Stimulated activated naive CD8-positive, alpha-beta T cell treated with anti-CD3 and anti-CD28 coated beads, Interleukin-15, amount 100 ng/mL, for 72 hours (primary cell): ENCODE data around the gene OR2V1.
"Not testable (repeated sequence)": the region's sequence is repeated elsewhere in the genome, so short reads cannot be mapped to it uniquely, and the experiment has no call there.

Experiments
- ATAC-seq: fragments of 150-1000 bp; cut with Tn5 transposase; 2 replicates; pipeline ENCODE4 v1.10.0; 2021; ENCODE audit warnings: mild to moderate bottlenecking, moderate library complexity
- DNase-seq, 2 donors: peaks; one replicate each; pipeline ENCODE4 v3.0.0; 2021 to 2022
- H3K27ac Mint-ChIP-seq, 2 donors: one replicate each; pipeline ENCODE4 v1.8.0; 2022; ENCODE audit warnings: mild to moderate bottlenecking in 2 of 2, mixed read lengths in 2 of 2, moderate library complexity in 2 of 2
- H3K27me3 Mint-ChIP-seq: one replicate; pipeline ENCODE4 v1.8.0; 2022; ENCODE audit warnings: mixed read lengths
- H3K4me1 Mint-ChIP-seq: one replicate; pipeline ENCODE4 v1.8.0; 2022; ENCODE audit warnings: mild to moderate bottlenecking, mixed read lengths
- H3K4me3 Mint-ChIP-seq, 2 donors: one replicate each; pipeline ENCODE4 v1.8.0; 2022; ENCODE audit warnings: mild to moderate bottlenecking in 2 of 2, mixed read lengths in 2 of 2, moderate library complexity in 1 of 2
- H3K9me3 Mint-ChIP-seq, 2 donors: one replicate each; pipeline ENCODE4 v1.8.0; 2022; ENCODE audit warnings: mixed read lengths in 2 of 2

Gene OR2V1

DNA sequence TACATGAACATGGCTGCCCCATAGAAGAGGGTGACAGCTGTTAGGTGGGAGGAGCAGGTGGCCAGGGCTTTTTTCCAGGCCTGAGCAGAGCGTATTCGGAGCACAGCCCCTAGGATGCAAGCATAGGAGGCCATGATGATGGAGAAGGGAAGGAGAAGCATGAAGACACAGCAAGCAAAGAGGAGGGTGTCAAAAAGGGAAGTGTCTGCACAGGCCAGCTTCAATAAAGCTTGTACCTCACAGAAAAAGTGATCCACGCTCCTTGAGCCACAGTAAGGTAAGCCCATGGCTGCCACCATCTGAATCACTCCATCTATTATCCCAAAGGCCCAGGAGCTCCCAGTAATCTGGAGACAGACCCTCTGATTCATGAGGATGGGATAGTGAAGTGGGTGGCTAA is 6.4 kb downstream of the OR2V1 start:
- Mint-ChIP-seq H3K4me3 (no peak overlapping the region), H3K27me3 (peaks cover 83% of the 10 kb centered on the region), H3K27ac (no peak overlapping the region), H3K4me1 (no peaks in the 10 kb centered on the region), H3K9me3 (peaks cover 7 to 8% of the 10 kb centered on the region in 2 donors)
- ATAC-seq (no peak), DNase-seq (no peak)

DNA sequence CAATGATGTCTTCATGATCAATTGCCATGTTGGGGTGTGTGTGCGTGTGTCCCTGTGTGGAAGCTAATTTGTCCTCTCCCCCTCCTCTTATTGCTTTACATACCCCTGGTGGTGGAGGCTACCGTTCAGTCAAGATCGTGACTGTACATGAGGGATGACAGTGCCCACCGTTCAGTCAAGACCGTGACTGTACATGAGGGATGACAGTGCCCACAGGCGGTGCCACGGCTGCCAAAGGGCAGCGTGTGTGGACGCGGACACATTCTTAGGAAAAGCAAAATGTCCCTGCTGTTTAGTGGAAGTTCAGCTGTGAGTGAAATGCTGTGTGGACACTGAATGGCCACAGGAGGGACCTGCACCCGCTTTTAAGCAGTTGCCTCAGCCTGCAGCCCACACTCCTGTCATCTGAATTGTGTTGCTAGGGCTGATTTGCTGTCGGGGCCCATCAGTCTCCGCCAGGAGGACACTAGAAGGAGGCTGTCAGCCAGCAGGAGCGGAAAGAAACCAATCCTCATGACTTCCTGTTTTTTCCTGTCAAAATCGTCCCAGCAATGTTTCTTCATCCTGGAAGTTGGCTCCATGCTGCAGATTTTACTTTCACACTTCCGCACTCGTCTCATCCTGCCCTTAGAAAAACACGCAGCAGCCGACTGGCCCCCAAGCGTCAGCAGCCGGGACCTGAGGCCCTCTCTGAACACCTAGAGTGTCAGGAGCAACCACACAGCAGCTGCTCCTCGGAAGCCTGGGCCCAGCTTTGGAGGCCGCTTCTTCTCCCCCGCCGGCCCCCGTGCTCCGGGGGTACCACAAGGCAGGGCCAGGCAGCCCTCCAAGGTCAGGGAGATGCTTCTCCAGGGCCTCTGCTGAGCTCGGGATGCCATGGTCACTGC is 9.1 kb downstream of the OR2V1 start:
- DNase-seq (no peak), ATAC-seq (no peak)
- Mint-ChIP-seq H3K4me1 (no peaks in the 10 kb centered on the region), H3K4me3 (no peak overlapping the region), H3K27ac (no peak overlapping the region), H3K27me3 (peaks cover 88% of the 10 kb centered on the region), H3K9me3 (peaks cover 7 to 8% of the 10 kb centered on the region in 2 donors)

DNA sequence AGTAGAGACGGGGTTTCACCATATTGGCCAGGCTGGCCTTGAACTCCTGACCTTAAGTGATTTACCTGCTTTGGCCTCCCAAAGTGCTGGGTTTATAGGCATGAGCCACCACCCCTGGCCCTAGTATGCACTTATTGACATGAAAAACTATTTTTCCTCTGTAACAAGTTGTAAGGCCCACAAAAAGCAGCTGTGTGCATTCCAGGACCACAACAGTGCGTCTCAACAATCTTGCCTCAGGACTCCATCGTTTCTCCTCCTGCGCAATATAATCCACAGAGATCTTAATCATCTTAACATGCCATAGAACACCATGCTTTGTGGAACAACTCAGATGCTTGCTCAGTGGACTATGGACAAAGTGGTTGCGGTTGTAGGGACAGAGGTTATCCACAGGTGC is 10.2 kb downstream of the OR2V1 start:
- peaks cover 7 to 8% of the 10 kb centered on the region in 2 donors for H3K9me3 Mint-ChIP-seq
- ATAC-seq (no peak), DNase-seq (no peak)
- peaks cover under 1% of the 10 kb centered on the region for H3K4me1 Mint-ChIP-seq
- H3K27ac Mint-ChIP-seq = no peak overlapping the region
- peaks cover 87% of the 10 kb centered on the region for H3K27me3 Mint-ChIP-seq
- H3K4me3 Mint-ChIP-seq = no peak overlapping the region

DNA sequence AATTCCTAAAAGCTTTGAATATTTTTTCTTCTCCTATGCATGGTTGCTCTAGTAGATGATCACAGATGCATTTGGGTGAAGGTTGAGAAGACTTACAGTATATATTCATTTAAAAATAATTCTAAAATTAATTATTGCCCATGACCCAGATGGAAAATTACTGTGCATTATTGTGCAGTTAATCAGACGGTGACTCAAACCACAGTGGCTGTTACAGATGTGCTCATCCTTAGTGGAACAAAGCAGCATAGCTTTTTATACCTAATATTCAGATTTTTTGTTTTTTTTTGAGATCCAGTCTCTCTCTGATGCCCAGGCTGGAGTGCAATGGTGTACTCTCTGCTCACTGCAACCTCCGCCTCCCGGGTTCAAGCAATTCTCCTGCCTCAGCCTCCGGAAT is 10.7 kb downstream of the OR2V1 start:
- Mint-ChIP-seq H3K27me3 (peaks cover 89% of the 10 kb centered on the region), H3K27ac (no peak overlapping the region), H3K9me3 (peaks cover 7 to 8% of the 10 kb centered on the region in 2 donors), H3K4me1 (peaks cover 5% of the 10 kb centered on the region), H3K4me3 (no peak overlapping the region)
- DNase-seq (no peak), ATAC-seq (no peak)

DNA sequence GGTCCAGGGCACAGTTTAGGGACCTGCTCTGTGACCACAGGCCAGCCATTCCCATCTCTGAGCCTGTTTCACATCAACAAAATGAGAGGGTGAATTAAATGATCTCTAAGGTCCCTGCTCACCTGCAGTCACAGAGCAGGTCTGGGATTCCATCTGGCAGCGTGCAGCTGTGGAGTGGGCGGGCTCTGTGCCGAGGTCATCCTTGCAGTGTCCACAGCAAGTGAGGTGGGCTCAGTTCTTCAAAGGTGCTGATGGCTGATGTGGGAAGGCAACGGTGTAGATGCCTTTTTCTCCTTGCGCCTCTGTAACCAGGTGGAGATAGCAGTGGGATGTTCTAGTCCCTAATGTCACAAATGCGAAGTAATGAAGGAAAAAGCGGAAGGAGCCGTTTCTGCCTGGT is 11.9 kb downstream of the OR2V1 start:
- peaks cover 89% of the 10 kb centered on the region for H3K27me3 Mint-ChIP-seq

DNA sequence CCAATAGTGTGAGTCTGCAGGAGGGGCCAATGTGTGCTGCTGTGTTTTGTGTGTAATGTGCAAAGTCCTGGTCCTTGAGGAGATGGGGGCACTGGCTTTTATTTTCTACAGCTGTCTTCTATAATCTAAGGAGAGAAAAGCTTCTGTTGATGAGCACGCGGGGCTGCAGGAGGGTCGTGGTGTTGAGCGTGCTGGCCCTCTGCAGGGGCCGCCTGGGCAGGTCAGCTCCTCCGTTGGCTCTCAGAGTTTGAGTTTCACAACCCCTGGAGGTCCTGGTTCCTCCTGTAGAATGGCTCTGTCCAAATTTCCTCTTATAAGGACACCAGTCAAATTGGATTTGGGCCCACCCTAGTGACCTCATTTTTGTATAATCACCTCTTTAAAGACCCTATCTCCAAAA is 12.6 kb downstream of the OR2V1 start:
- peaks cover 16% of the 10 kb centered on the region for H3K4me1 Mint-ChIP-seq
- H3K4me3 Mint-ChIP-seq = no peak overlapping the region
- DNase-seq (no peak), ATAC-seq (no peak)
- peaks cover 0 to 7% of the 10 kb centered on the region in 2 donors for H3K9me3 Mint-ChIP-seq
- no peak overlapping the region for H3K27ac Mint-ChIP-seq
- peaks cover 92% of the 10 kb centered on the region for H3K27me3 Mint-ChIP-seq

More for the DNA sequence above, 11.9 kb downstream of the OR2V1 start:
- no peak for DNase-seq
- Mint-ChIP-seq H3K27ac (no peak overlapping the region), H3K9me3 (peaks cover 0 to 6% of the 10 kb centered on the region in 2 donors), H3K4me3 (no peak overlapping the region), H3K4me1 (peaks cover 16% of the 10 kb centered on the region)
- ATAC-seq = no peak

DNA sequence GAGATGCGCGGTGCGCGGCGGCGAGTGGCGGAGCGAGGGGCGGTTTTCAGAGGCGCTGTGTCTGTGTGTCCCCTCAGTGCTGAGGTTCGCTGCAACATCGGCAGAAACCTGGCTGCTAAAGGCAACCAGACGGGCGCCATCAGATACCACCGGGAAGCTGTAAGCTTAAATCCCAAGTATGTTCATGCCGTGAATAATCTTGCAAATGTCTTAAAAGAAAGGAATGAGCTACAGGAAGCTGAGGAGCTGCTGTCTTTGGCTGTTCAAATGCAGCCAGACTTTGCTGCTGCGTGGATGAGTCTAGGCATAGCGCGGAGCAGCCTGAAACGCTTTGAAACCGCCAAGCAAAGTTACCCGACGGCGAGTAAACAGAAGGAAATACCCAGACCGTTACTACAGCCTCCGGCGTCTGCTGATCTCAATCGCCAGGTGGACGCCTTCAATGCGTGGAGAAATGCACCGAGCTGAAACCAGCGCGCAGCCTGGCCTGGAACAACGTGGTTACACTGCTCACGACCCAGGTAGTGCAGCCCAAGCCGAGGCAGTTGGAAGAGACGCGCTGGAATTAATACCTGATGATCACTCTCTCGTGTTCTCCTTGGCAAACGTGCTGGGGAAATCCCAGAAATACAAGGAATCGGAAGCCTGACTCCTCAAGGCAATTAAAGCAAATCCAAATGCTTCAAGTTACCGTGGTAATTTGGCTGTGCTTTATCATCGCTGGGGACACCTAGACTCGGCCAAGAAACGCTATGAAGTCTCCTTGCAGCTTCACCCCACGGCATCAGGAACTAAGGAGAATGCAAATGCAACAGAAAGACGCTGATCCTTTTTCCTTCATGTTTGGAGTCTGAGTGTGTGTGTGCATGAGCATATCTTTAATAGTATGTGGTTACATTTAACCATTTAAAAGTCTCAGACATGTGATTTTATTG is 15.9 kb downstream of the OR2V1 start:
- Mint-ChIP-seq H3K27me3 (peaks cover 86% of the 10 kb centered on the region), H3K27ac (no peak overlapping the region), H3K4me1 (peaks cover 16% of the 10 kb centered on the region), H3K4me3 (peak overlapping the region; percentile 67 to 71), H3K9me3 (peaks cover 0 to 7% of the 10 kb centered on the region in 2 donors)
- DNase-seq (peak in 1 of 2 donors; percentile 19), ATAC-seq (peak; percentile 76)

DNA sequence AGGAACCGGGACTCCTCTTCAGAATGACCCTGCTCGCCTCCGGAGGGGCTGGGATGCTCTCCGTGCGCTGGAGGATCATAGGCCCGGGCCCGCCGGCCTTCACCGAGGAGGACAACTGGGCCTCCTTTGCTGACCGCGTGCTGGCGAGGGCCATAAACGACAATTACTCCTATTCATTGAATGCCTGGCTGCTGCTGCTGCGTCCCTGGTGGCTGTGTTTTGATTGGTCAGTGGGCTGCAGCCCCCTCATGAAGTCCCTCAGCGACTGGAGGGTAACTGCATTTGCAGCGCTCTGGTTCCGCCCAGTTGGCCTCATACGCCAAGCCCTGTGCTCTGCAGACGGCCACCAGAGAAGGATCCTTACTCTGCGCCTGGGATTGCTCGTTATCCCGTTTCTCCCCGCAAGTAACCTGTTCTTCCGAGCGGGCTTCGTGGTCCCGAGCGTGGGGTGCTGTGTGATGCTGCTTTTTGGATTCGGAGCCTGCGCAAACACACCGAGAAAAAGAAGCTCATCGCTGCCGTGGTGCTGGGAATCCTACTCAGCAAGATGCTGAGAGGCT is 16.6 kb downstream of the OR2V1 start:
- H3K4me3 Mint-ChIP-seq = peak overlapping the region; percentile 67 to 71
- H3K27ac Mint-ChIP-seq = no peak overlapping the region
- H3K9me3 Mint-ChIP-seq = peaks cover 0 to 7% of the 10 kb centered on the region in 2 donors
- no peak for DNase-seq
- H3K4me1 Mint-ChIP-seq = peaks cover 16% of the 10 kb centered on the region
- H3K27me3 Mint-ChIP-seq = peaks cover 86% of the 10 kb centered on the region
- no peak for ATAC-seq

DNA sequence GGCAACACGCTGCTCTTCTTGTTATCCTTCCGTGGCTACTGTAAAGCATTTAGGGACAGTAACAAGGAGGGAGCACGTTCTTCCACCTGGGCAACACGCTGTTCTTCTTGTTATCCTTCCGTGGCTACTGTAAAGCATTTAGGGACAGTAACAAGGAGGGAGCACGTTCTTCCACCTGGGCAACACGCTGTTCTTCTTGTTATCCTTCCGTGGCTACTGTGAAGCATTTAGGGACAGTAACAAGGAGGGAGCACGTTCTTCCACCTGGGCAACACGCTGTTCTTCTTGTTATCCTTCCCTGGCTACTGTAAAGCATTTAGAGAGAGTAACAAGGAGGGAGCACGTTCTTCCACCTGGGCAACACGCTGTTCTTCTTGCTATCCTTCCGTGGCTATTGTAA is 17.4 kb downstream of the OR2V1 start:
- H3K27ac Mint-ChIP-seq, H3K9me3 Mint-ChIP-seq, DNase-seq, ATAC-seq, H3K4me3 Mint-ChIP-seq: not testable (repeated sequence)
- peaks cover 86% of the 10 kb centered on the region for H3K27me3 Mint-ChIP-seq
- H3K4me1 Mint-ChIP-seq = peaks cover 16% of the 10 kb centered on the region

DNA sequence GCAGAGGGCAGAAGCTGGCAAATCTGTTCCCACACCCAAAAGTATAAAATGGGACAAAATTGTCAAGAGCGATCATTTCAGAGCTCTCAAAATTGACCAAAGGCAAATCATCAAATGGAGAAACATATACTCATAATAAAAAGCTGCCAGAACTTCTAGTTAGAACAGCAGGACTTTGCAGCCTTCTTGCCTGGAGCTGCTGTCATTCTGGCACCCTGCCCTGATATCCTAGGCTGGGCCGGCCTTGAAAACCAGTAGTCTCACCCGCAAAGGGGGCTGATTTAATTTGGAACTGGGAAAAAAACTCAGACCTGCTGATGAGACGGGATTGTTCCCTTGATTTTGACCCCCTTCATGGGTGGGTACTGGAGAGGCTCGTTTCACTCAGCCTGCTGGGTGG is 18.5 kb downstream of the OR2V1 start:
- peaks cover 85% of the 10 kb centered on the region for H3K27me3 Mint-ChIP-seq
- no peak for ATAC-seq
- H3K27ac Mint-ChIP-seq = no peak overlapping the region
- H3K4me3 Mint-ChIP-seq = no peak overlapping the region
- H3K4me1 Mint-ChIP-seq = peaks cover 16% of the 10 kb centered on the region
- H3K9me3 Mint-ChIP-seq = peaks cover 0 to 7% of the 10 kb centered on the region in 2 donors
- DNase-seq = no peak

DNA sequence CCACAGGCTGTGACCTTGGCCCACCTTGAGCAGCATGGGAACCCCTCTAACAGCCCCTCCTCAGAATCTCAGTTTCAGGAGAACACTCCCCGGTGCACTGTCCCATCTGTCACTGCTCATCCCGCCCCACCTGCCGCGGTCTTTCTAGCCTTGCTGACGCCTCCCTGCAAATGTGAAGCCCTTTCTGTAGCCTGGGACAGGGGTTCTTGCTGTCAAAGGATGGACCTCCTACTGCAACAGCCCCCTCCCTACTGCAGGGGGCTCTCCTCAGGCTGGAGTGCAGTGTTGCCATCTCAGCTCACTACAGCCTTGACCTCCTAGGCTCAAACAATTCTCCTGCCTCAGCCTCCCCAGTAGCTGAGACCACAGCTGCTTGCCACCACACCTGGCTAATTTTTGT is 20.0 kb downstream of the OR2V1 start:
- Mint-ChIP-seq H3K27ac (no peak overlapping the region), H3K9me3 (peaks cover 0 to 7% of the 10 kb centered on the region in 2 donors), H3K4me1 (peaks cover 16% of the 10 kb centered on the region), H3K27me3 (peaks cover 87% of the 10 kb centered on the region), H3K4me3 (no peak overlapping the region)
- ATAC-seq (no peak), DNase-seq (no peak)

DNA sequence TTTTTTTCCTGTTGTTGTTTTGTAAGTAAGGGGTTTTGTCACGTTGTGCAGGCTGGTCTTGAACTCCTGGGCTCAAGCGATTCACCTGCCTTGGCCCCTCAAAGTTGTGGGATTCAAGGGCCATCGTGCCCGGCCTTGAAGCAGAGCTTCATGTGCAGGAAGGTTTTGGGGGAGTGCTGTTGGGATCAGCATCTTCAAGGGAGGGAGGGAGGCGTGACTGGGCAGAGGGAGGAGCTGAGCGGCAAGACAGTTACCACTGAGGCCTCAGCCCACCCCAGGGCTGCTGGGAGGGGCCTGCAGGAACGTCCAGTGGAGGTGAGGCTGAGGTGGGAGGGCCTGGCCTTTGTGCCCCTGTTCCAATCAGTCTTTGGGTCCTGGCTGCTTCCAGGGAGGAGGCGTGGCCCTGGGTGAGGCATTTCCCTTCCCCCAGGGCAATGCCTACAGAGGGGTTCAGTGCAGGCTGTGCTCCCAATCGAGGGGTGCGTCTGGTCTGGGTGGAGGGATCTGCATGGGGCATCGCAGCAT is 21.4 kb downstream of the OR2V1 start:
- Mint-ChIP-seq H3K4me3 (no peak overlapping the region), H3K27ac (no peak overlapping the region), H3K27me3 (peaks cover 88% of the 10 kb centered on the region), H3K9me3 (peaks cover 0 to 5% of the 10 kb centered on the region in 2 donors), H3K4me1 (peaks cover 6% of the 10 kb centered on the region)
- ATAC-seq = no peak
- DNase-seq = no peak

DNA sequence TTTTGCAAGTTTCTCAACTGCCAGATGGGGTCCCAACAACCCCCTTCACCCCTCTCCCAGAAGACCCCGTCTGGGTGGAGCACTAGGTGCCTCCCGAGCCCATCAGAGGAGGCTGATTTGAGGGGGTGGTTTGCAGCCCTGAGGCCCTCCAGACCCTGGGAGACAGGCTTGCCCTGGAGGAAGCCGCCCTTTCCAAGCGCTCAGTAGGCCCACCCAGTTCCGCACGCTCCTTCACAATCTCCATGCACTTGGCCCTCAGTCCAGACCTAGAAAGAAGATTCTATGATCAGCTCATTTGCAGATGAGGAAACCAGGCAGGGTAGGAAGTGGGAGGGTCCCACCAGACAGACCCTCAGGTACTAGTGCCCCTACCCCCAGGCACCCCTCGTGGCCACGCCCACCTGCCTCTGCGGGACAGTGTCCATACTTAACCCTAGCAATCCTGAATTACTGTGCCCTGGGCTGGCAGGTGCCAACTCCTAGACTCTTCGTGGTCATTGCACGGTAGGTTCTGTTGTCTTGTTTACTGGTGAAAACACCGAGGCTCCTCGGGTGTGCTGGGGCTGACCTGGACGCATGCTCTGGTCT is 22.3 kb downstream of the OR2V1 start:
- ATAC-seq (no peak), DNase-seq (no peak)
- no peaks in the 10 kb centered on the region for H3K9me3 Mint-ChIP-seq
- no peak overlapping the region for H3K4me3 Mint-ChIP-seq
- H3K27ac Mint-ChIP-seq = no peak overlapping the region
- H3K27me3 Mint-ChIP-seq = peaks cover 88% of the 10 kb centered on the region
- peaks cover 9% of the 10 kb centered on the region for H3K4me1 Mint-ChIP-seq

DNA sequence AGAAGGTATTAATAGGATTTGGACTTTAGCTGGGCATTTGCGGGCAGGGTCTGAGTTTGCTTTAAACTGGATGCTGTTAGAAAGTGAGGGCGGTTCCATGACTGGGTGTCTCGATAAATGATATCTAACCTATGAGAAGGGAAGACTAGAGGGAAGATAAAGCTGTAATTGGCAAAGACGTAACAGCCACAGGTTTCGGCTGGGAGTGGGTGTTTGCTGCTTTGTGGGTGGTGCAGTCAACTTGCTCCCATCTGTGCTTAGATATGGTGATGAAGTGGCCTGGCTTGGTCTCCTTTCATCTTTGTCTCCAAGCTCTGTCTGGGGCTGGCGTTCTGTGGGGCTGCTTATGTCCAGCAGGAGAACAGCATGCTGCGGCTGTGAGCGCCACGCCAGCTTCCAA is 23.3 kb downstream of the OR2V1 start:
- peaks cover 9% of the 10 kb centered on the region for H3K4me1 Mint-ChIP-seq
- ATAC-seq = no peak
- no peaks in the 10 kb centered on the region for H3K9me3 Mint-ChIP-seq
- H3K4me3 Mint-ChIP-seq = no peak overlapping the region
- H3K27ac Mint-ChIP-seq = no peak overlapping the region
- DNase-seq = no peak
- H3K27me3 Mint-ChIP-seq = peaks cover 88% of the 10 kb centered on the region

DNA sequence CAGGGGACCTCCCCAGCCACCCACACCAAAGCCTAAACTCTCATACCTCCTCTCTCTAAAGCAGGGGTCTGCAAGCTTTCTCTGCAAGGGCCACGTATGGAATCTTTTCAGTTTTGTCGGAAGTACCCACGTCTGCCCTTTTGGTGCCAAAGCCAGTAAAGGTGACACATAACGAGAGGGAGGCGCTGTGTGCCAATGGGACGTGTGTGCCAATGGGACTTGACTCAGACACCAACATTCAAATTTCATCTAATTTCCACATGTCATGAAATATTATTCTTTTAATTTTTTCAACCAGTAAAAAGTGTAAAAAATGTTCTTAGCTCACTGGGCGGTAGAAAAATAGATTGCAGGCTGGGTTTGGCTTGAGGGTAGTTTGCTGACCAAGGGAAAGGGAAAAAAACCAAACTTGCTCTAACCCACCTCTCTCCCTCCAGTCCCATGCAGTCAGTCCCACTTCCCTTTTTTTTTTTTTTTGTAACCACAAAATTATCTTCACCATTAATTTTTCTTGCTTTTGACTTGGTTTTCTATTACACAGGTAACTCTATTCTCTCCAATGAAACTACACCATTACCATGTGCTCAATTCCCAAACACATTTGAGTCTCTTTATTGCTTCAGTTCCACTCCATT is 25.5 kb downstream of the OR2V1 start:
- no peak overlapping the region for H3K27ac Mint-ChIP-seq
- H3K9me3 Mint-ChIP-seq = no peaks in the 10 kb centered on the region
- DNase-seq (no peak), ATAC-seq (no peak)
- peaks cover 69% of the 10 kb centered on the region for H3K27me3 Mint-ChIP-seq
- peaks cover 10% of the 10 kb centered on the region for H3K4me1 Mint-ChIP-seq
- H3K4me3 Mint-ChIP-seq = no peak overlapping the region
